HG03457 (cell line): ENCODE data around the gene TRIM38.
A peak's percentile ranks its signal among the peaks of the same experiment; 100 is the strongest.
"Not testable (repeated sequence)": the region's sequence is repeated elsewhere in the genome, so short reads cannot be mapped to it uniquely, and the experiment has no call there.

Source experiments
- ATAC-seq: cut with Tn5 transposase; IDR thresholded peaks from one replicate; pipeline ENCODE4 v1.9.1; 2021; ENCODE audit warnings: moderate number of reproducible peaks; ENCODE audit not compliant: unreplicated experiment

The TRIM38 gene

GRCh38 chr6:25962149-25963127, at the start of gene TRIM38:
TSS of gene TRIM38 (plus strand) at chr6:25962802. CDS start at chr6:25966523, 3,721 bp downstream.
- peak; percentile 60 for ATAC-seq

GRCh38 chr6:25913741-25914140, 48.9 kb upstream of the TRIM38 start:
- no peak for ATAC-seq

- no peak for ATAC-seq
Measured at GRCh38 chr6:25916330-25916729, 46.3 kb upstream of the TRIM38 start.

GRCh38 chr6:25916789-25917490, 45.7 kb upstream of the TRIM38 start:
- ATAC-seq: no peak

DNA sequence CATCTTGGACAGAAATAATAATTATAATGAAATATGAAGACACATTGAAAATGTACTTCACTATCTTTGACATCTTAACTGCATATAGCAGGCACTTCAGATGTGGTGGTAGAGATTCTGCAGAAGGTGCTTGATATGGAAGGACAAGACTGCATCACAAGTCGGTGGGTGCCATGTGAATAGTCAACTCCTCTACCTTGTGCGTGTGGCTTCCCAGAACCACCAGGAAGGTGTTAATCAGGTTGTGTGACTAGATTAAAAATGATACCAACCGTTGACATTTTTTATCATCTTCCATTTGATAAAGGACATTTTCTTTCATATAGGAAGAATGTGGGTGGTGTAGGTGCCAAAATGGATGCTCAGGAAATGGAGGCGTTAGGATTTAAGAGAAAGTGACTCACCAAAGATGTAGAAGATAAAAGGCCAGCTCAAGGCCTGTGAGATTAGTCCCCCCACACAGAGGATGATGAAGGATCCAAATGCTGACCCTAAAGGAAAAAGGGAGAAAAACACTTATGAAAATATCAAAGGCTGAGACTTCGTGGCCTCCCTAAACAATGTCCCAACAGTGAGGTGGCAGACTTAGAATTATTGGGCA, 44.4 kb upstream of the TRIM38 start:
- no peak for ATAC-seq

DNA sequence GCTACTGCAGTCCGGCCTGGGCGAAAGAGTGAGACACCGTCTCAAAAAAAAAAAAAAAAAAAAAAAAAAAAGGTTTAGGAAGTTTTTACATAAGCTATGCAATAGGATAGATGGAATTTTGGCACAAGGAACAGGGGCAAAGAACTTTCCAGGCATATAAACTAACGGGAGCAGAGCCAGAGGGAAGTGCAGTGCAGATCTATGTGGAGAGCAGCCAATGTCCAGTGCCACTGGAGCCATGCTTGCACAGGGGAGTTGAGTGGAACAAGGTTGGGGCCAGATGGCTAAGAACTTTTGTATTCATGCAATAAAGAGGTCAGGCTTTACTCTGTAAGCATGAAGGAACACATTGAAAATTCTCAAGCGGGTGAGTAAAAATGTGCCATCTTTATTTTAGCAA, 42.9 kb upstream of the TRIM38 start:
- no peak for ATAC-seq

DNA sequence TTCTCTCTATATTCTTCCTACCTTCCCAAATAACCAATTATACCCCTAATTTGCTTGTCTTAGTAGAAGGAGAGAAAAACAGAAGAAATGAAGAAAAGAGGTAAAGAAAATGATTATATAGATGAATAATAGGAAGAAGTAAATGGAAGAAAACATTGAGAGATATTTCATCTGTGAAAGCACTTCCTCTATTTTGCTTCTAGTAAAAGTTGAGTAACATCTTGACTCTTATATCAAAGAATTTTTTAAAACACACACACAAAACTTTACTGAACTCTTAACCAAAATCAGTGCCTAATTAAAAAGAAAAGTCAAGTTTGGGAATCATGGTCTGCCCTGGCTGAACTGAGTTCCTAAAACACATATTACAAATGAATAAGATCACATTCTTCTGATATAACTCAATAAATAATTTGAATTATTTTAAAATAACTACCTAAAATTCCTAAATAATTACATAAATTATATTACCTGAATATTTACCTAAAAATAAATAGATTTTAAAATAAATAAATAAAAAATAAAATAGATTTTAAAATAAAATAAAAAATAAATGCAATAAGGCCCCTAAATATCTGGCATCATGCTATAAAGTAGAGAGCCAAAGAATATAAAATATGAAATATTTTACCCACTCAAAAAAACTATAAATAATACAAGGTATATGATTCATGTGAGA, 40.9 kb upstream of the TRIM38 start:
- no peak for ATAC-seq

GRCh38 chr6:25922301-25922700, 40.3 kb upstream of the TRIM38 start:
- no peak for ATAC-seq

GRCh38 chr6:25925876-25926275, 36.7 kb upstream of the TRIM38 start:
- ATAC-seq: no peak

- no peak for ATAC-seq
Measured at GRCh38 chr6:25927178-25927577, 35.4 kb upstream of the TRIM38 start.

DNA sequence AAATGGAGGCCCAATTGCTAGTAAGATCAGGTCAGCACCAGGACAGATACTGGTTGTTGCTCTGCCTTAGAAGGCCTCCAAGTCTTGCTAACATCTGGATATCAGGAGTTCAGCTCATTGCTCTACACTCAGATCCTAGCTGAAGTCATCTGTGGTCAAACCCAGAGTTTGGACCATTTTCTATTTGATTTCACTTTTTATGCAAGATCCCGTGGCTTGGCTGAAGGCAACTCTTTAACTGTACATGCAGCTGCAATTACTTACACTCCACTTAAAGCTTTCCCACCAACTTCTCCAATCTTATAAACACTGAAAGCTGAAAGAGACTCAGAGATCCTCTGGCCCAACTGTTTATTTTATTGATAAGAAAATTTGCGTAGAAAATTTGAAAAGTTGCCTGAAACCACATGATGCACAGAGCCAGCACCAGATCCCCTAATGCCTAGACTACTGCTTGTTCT, 34.8 kb upstream of the TRIM38 start:
- ATAC-seq: no peak

GRCh38 chr6:25928562-25929324, 33.9 kb upstream of the TRIM38 start:
- no peak for ATAC-seq

GRCh38 chr6:25929785-25930184, 32.8 kb upstream of the TRIM38 start:
- ATAC-seq: not testable (repeated sequence)

GRCh38 chr6:25930532-25931410, 31.8 kb upstream of the TRIM38 start, which contains the start of gene SLC17A2:
TSS of gene SLC17A2 (minus strand) at chr6:25930691. CDS start at chr6:25925796, 4,895 bp downstream.
- no peak for ATAC-seq

GRCh38 chr6:25931411-25931709, 31.2 kb upstream of the TRIM38 start:
- no peak for ATAC-seq

DNA sequence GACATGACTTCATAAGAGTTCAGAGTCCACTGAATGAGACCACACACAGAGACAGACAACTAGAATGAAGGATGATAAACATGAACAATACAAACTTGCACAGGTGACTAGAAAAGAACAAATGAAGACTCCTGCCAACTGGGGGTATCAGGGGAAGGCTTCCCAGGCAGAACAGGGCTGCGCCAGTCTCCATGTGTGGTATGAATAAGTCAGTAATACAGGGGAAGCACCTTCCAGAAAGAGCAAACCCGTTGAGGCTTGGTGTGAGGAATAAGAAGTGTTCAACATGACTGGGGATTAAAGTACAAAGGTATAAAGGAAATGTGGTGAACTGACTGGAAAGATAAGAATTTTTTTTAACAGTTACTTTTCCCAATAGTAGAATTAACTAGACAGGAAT, 28.4 kb upstream of the TRIM38 start:
- no peak for ATAC-seq

GRCh38 chr6:25934735-25935313, 27.8 kb upstream of the TRIM38 start:
- no peak for ATAC-seq

DNA sequence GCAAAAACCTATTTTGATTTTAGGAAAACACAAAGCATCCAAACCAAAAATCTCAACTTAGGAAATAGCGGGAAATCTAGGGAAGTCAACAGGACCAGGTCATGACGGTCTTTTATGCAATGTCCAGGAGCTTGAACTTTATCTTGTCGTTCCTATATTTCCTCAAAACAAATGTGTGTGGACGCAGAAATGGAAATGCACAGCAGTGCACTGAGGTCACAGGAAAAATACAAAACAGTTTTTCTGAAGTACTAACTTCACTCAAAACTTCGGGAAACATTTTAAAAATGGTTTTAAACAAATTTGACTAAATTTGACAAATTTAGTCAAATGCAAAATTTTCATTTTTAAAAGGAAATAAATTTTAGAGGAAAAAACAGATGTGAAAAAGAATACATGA, 26.6 kb upstream of the TRIM38 start:
- no peak for ATAC-seq

- no peak for ATAC-seq
Measured at GRCh38 chr6:25939593-25939992, 23.0 kb upstream of the TRIM38 start.
